H9 (cell line): ENCODE results near the gene HFE. TPM values are rescaled to one million over a fixed set of nuclear protein-coding genes. Genes with fewer than 3 reads are reported as not detected.

ENCODE experiments used
- DNase-seq: peaks from one replicate; pipeline ENCODE4 v3.0.0-alpha.2; 2017
- H2AFZ ChIP-seq: one replicate; pipeline ENCODE4 v1.6.1; 2013; ENCODE audit warnings: mild to moderate bottlenecking, low read length, control low read depth, moderate library complexity
- H2AK5ac ChIP-seq: 2 replicates; pipeline ENCODE4 v1.6.1; 2013; ENCODE audit warnings: low read length, control low read depth, mixed read lengths; ENCODE audit not compliant: insufficient read length
- H2BK120ac ChIP-seq: one replicate; pipeline ENCODE4 v1.6.1; 2013; ENCODE audit warnings: low read depth, mild to moderate bottlenecking, low read length, control low read depth, inconsistent platforms; ENCODE audit not compliant: poor library complexity, severe bottlenecking
- H2BK12ac ChIP-seq: 2 replicates; pipeline ENCODE4 v1.6.1; 2013; ENCODE audit warnings: low read length, control low read depth, mixed read lengths, low read depth; ENCODE audit not compliant: insufficient read length
- H2BK15ac ChIP-seq: 2 replicates; pipeline ENCODE4 v1.6.1; 2013; ENCODE audit warnings: low read depth, low read length, control low read depth
- H2BK20ac ChIP-seq: one replicate; pipeline ENCODE4 v1.6.1; 2013; ENCODE audit warnings: low read depth, mild to moderate bottlenecking, low read length, control low read depth, inconsistent platforms; ENCODE audit not compliant: poor library complexity, severe bottlenecking
- H2BK5ac ChIP-seq: 2 replicates; pipeline ENCODE4 v1.6.1; 2013; ENCODE audit warnings: low read length, control low read depth, mixed read lengths; ENCODE audit not compliant: insufficient read length
- H3K14ac ChIP-seq: 2 replicates; pipeline ENCODE4 v1.6.1; 2013; ENCODE audit warnings: low read length, control low read depth; ENCODE audit not compliant: insufficient read depth
- H3K18ac ChIP-seq: 2 replicates; pipeline ENCODE4 v1.6.1; 2013; ENCODE audit warnings: low read depth, mild to moderate bottlenecking, mixed read lengths, low read length, control low read depth; ENCODE audit not compliant: insufficient read length
- H3K23ac ChIP-seq: 2 replicates; pipeline ENCODE4 v1.6.1; 2013; ENCODE audit warnings: low read length, control low read depth, mixed read lengths, low read depth; ENCODE audit not compliant: insufficient read length
- H3K23me2 ChIP-seq: 2 replicates; pipeline ENCODE4 v1.6.1; 2013; ENCODE audit warnings: low read depth, mild to moderate bottlenecking, mixed read lengths, low read length, control low read depth; ENCODE audit not compliant: insufficient read length, poor library complexity, severe bottlenecking
- H3K27ac ChIP-seq: 2 replicates; pipeline ENCODE4 v1.5.1; 2013; ENCODE audit warnings: low read length, control low read depth, mixed read lengths, low read depth; ENCODE audit not compliant: insufficient read length
- H3K27me3 ChIP-seq: 2 replicates; pipeline ENCODE4 v1.6.1; 2013; ENCODE audit warnings: low read length, control low read depth, inconsistent platforms; ENCODE audit not compliant: insufficient read depth
- H3K4ac ChIP-seq: 2 replicates; pipeline ENCODE4 v1.6.1; 2013; ENCODE audit warnings: low read depth, mild to moderate bottlenecking, control low read depth, inconsistent platforms, low read length, moderate library complexity
- H3K4me1 ChIP-seq: 2 replicates; pipeline ENCODE4 v1.6.1; 2013; ENCODE audit warnings: low read length, control low read depth, inconsistent platforms; ENCODE audit not compliant: insufficient read depth
- H3K4me2 ChIP-seq: 2 replicates; pipeline ENCODE4 v1.6.1; 2013; ENCODE audit warnings: low read length, control low read depth, mixed read lengths; ENCODE audit not compliant: insufficient read length, insufficient read depth
- H3K56ac ChIP-seq: 2 replicates; pipeline ENCODE4 v1.6.1; 2013; ENCODE audit warnings: low read depth, mild to moderate bottlenecking, mixed read lengths, low read length, control low read depth; ENCODE audit not compliant: insufficient read length
- H3K79me1 ChIP-seq: 2 replicates; pipeline ENCODE4 v1.6.1; 2013; ENCODE audit warnings: low read depth, mild to moderate bottlenecking, moderate library complexity, low read length, control low read depth, inconsistent platforms; ENCODE audit not compliant: insufficient read depth, poor library complexity, severe bottlenecking
- H3K79me2 ChIP-seq: 2 replicates; pipeline ENCODE4 v1.6.1; 2013; ENCODE audit warnings: low read length, control low read depth, inconsistent platforms; ENCODE audit not compliant: insufficient read depth
- H3K9ac ChIP-seq: 2 replicates; pipeline ENCODE4 v1.6.1; 2013; ENCODE audit warnings: low read length, control low read depth, mixed read lengths; ENCODE audit not compliant: insufficient read length; ENCODE audit errors: extremely low read depth
- H3K9me3 ChIP-seq: one replicate; pipeline ENCODE4 v1.6.1; 2013; ENCODE audit warnings: low read depth, low read length, inconsistent platforms; ENCODE audit not compliant: control insufficient read depth
- H3T11ph ChIP-seq: one replicate; pipeline ENCODE4 v1.6.1; 2013; ENCODE audit warnings: mild to moderate bottlenecking, low read length, control low read depth, inconsistent platforms
- H4K20me1 ChIP-seq: one replicate; pipeline ENCODE4 v1.6.1; 2013; ENCODE audit not compliant: control insufficient read depth, insufficient read length, insufficient read depth
- H4K5ac ChIP-seq: 2 replicates; pipeline ENCODE4 v1.6.1; 2013; ENCODE audit warnings: low read depth, mild to moderate bottlenecking, mixed read lengths, low read length, control low read depth; ENCODE audit not compliant: insufficient read length
- H4K8ac ChIP-seq: replicated peaks from 2 replicates; pipeline ENCODE4 v1.6.1; 2013; ENCODE audit warnings: low read length, control low read depth, mixed read lengths, low read depth; ENCODE audit not compliant: insufficient read length
- H4K91ac ChIP-seq: 2 replicates; pipeline ENCODE4 v1.6.1; 2013; ENCODE audit warnings: low read depth, mild to moderate bottlenecking, moderate library complexity, mixed read lengths, low read length, control low read depth; ENCODE audit not compliant: insufficient read length
- H3K27ac Mint-ChIP-seq, 3 experiments: 2 replicates in 2 of 3; 3 replicates in 1 of 3; pipeline ENCODE4 v1.8.0; 2020 to 2021; ENCODE audit warnings: mixed read lengths in 3 of 3, mild to moderate bottlenecking in 1 of 3, moderate library complexity in 1 of 3
- H3K27me3 Mint-ChIP-seq: 2 replicates; pipeline ENCODE4 v1.8.0; 2021; ENCODE audit warnings: low read depth, mild to moderate bottlenecking, moderate library complexity, mixed read lengths
- H3K36me3 Mint-ChIP-seq, 3 experiments: 2 replicates in 2 of 3; 3 replicates in 1 of 3; pipeline ENCODE4 v1.8.0; 2020 to 2021; ENCODE audit warnings: low read depth in 3 of 3, mixed read lengths in 3 of 3; ENCODE audit not compliant: insufficient read depth in 1 of 3
- H3K4me1 Mint-ChIP-seq, 2 experiments: 2 replicates each; pipeline ENCODE4 v1.8.0; 2020; ENCODE audit warnings: mixed read lengths in 2 of 2
- H3K4me3 Mint-ChIP-seq, 2 experiments: 2 replicates in 1 of 2; 3 replicates in 1 of 2; pipeline ENCODE4 v1.8.0; 2020 to 2021; ENCODE audit warnings: mild to moderate bottlenecking in 2 of 2, mixed read lengths in 2 of 2, moderate library complexity in 1 of 2
- H3K9me3 Mint-ChIP-seq, 2 experiments: 2 replicates in 1 of 2; 3 replicates in 1 of 2; pipeline ENCODE4 v1.8.0; 2020; ENCODE audit warnings: mild to moderate bottlenecking in 2 of 2, mixed read lengths in 2 of 2, moderate library complexity in 1 of 2
- CTCF ChIP-seq: fragments of 200-600 bp; sonication (generic); conservative IDR thresholded peaks from 3 replicates; pipeline ENCODE4 v1.8.0; 2021; ENCODE audit warnings: antibody characterized with exemption, mild to moderate bottlenecking
- WGBS: extraction: QIAGEN DNeasy Blood & Tissue Kit; methylation state at CpG from one replicate; pipeline ENCODE4 v1.1.7; 2013; ENCODE audit warnings: missing lambda C conversion rate, low lambda C conversion rate, mixed read lengths; ENCODE audit not compliant: insufficient read length; ENCODE audit errors: extremely low coverage; 5-methylcytosine and 5-hydroxymethylcytosine counted together
- total RNA-seq: library from RNA; stranded (reverse); gene quantifications from 2 replicates; pipeline ENCODE4 v1.2.1, GENCODE V29; 2021

HFE gene
- total RNA-seq, 1 experiment from 2014 or later, result 0.98 TPM

DNA sequence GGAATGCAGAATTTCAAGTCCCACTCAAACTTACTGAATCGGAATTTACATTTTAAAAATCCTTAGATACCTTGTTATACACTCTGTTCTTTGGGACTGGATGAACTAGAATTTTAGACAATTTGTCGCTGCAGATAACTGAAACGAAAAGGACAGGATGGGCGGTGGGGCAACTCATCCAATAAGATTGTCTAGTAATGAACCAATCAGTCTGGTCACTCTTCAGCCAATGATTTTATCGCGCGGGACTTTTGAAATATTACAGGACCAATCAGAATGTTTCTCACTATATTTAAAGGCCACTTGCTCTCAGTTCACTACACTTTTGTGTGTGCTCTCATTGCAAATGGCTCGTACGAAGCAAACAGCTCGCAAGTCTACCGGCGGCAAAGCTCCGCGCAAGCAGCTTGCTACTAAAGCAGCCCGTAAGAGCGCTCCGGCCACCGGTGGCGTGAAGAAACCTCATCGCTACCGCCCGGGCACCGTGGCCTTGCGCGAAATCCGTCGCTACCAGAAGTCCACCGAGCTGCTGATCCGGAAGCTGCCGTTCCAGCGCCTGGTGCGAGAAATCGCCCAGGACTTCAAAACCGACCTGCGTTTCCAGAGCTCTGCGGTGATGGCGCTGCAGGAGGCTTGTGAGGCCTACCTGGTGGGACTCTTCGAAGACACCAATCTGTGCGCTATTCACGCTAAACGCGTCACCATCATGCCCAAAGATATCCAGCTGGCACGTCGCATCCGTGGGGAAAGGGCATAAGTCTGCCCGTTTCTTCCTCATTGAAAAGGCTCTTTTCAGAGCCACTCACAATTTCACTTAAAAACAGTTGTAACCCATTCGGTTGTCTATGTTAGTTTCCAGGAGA, 41.9 kb upstream of the HFE start:
- peak overlapping the region; percentile 23 for H3K9ac ChIP-seq
- no peak overlapping the region for H4K91ac ChIP-seq
- H3K27ac ChIP-seq, result no peak overlapping the region
- no peak overlapping the region for H4K5ac ChIP-seq
- H2BK120ac ChIP-seq, result no peak overlapping the region
- H3T11ph ChIP-seq, result no peak overlapping the region
- H4K20me1 ChIP-seq, result no peaks in the 10 kb centered on the region
- Mint-ChIP-seq H3K4me1 (peaks cover 28 to 33% of the 10 kb centered on the region in 2 experiments), H3K27me3 (no peaks in the 10 kb centered on the region), H3K36me3 (peaks cover 0 to 8% (median 2%) of the 10 kb centered on the region in 3 experiments; a peak in 2 of 7 replicates), H3K9me3 (peaks cover 0 to 2% of the 10 kb centered on the region in 2 experiments; a peak in 2 of 5 replicates), H3K4me3 (peak overlapping the region in 1 of 2 experiments; percentile 14; a peak in 1 of 5 replicates), H3K27ac (peak overlapping the region in 2 of 3 experiments; percentile 58 to 97; a peak in 4 of 7 replicates)
- WGBS, result no CpG with 5 or more reads among the region's 47 CpGs
- no peak overlapping the region; the same call in 1 of the 2 replicates for H3K4ac ChIP-seq
- no peaks in the 10 kb centered on the region for H3K79me2 ChIP-seq
- H2BK15ac ChIP-seq, result no peak overlapping the region
- no peaks in the 10 kb centered on the region for H3K27me3 ChIP-seq
- H3K4me2 ChIP-seq, result peak overlapping the region; percentile 19
- H3K4me1 ChIP-seq, result no peaks in the 10 kb centered on the region; the same call in 1 of the 2 replicates
- no peak for DNase-seq
- H3K14ac ChIP-seq, result peak overlapping the region; percentile 87; the same call in 1 of the 2 replicates
- no peak overlapping the region for H3K56ac ChIP-seq
- H3K18ac ChIP-seq, result peak overlapping the region; percentile 85
- H3K23me2 ChIP-seq, result peaks cover 8% of the 10 kb centered on the region
- no peak overlapping the region for H2AFZ ChIP-seq
- H2BK5ac ChIP-seq, result no peak overlapping the region
- TF ChIP-seq CTCF, result no peak
- no peaks in the 10 kb centered on the region for H3K79me1 ChIP-seq
- H3K9me3 ChIP-seq, result no peaks in the 10 kb centered on the region
- no peak overlapping the region for H2BK20ac ChIP-seq
- H3K23ac ChIP-seq, result no peak overlapping the region
- H2AK5ac ChIP-seq, result no peak overlapping the region
- H4K8ac ChIP-seq, result no peak overlapping the region
- no peak overlapping the region for H2BK12ac ChIP-seq
